Posterior vena cava (tissue), 2 donors: ENCODE results near the gene RSRC2. TPM values are rescaled to one million over a fixed set of nuclear protein-coding genes. Genes with fewer than 3 reads are reported as not detected.
A peak's percentile ranks its signal among the peaks of the same experiment; 100 is the strongest.
"Not testable (repeated sequence)": the region's sequence is repeated elsewhere in the genome, so short reads cannot be mapped to it uniquely, and the experiment has no call there.

Experiments
- DNase-seq: peaks from one replicate; pipeline ENCODE4 v3.0.0-alpha.2; 2020; ENCODE audit warnings: low spot score
- intact Hi-C, 2 donors: fragments of 100-400 bp; cut with DNase I; formaldehyde crosslinking; loops; one replicate each; pipeline versions ENCODE4 v1.14.1 to v1.14.2; 2022 to 2023
- total RNA-seq, 2 donors: library from RNA; stranded (reverse); fragmentation: NEBNext Ultra II Directional; extraction: Animal tissue kit (Norgen Biotek cat#: 25700); gene quantifications; one replicate each; pipeline ENCODE4 v1.2.1, GENCODE V29; 2021
- donor health status: DM: yes; HTN: yes; CAD: no.
- donor health status: DM: yes; HTN: yes; CAD: no.

Gene RSRC2
- total RNA-seq, 2 donors from 2014 or later: 52.5 to 60.6 TPM

GRCh38 chr12:122495258-122495657, 31.5 kb downstream of the RSRC2 start:
- no peak for DNase-seq
- intact Hi-C loops: loop anchor here in 1 of 2 donors (2.0 kb wide), 1 partner anchor 76 kb away; no protein-coding TSS in a partner anchor

GRCh38 chr12:122493222-122493621, 33.5 kb downstream of the RSRC2 start:
- DNase-seq, intact Hi-C loops: not testable (repeated sequence)

- intact Hi-C loops: no loop called here
- no peak for DNase-seq
These were observed 34.7 kb downstream of the RSRC2 start for GRCh38 chr12:122491991-122492390.

GRCh38 chr12:122489038-122489437, 37.7 kb downstream of the RSRC2 start:
- no peak for DNase-seq
- intact Hi-C loops: no loop called here

- DNase-seq, intact Hi-C loops: not testable (repeated sequence)
These were observed 38.9 kb downstream of the RSRC2 start for GRCh38 chr12:122487807-122488206.

- no peak for DNase-seq
- intact Hi-C loops: no loop called here
These were observed 39.8 kb downstream of the RSRC2 start for GRCh38 chr12:122486805-122487426.

- DNase-seq, intact Hi-C loops: not testable (repeated sequence)
These were observed 40.4 kb downstream of the RSRC2 start for GRCh38 chr12:122486360-122486759.

GRCh38 chr12:122484385-122484784, 42.4 kb downstream of the RSRC2 start:
- intact Hi-C loops, DNase-seq: not testable (repeated sequence)

GRCh38 chr12:122483969-122484368, 42.8 kb downstream of the RSRC2 start:
- intact Hi-C loops: no loop called here
- DNase-seq: no peak

GRCh38 chr12:122481861-122482260, 44.9 kb downstream of the RSRC2 start:
- intact Hi-C loops: no loop called here
- DNase-seq: no peak

- intact Hi-C loops: no loop called here
- DNase-seq: peak; percentile 19
These were observed 46.0 kb downstream of the RSRC2 start for GRCh38 chr12:122480753-122481152.

GRCh38 chr12:122474324-122474716, 52.4 kb downstream of the RSRC2 start:
- intact Hi-C loops: loop anchor here in 1 of 2 donors (5.0 kb wide), 2 partner anchors 52 to 77 kb away; partner anchors contain the start of gene CLIP1
- no peak for DNase-seq

GRCh38 chr12:122473543-122474323, 53.0 kb downstream of the RSRC2 start:
- DNase-seq: peak; percentile 78
- intact Hi-C loops: loop anchor here in 1 of 2 donors (5.0 kb wide), 2 partner anchors 51 to 76 kb away; partner anchors contain the start of gene CLIP1

GRCh38 chr12:122471324-122472226, 55.2 kb downstream of the RSRC2 start:
- intact Hi-C loops: loop anchor here in 1 of 2 donors (5.0 kb wide), 2 partner anchors 49 to 74 kb away; partner anchors contain the start of gene CLIP1
- no peak for DNase-seq

- intact Hi-C loops: loop anchor here in 1 of 2 donors (5.0 kb wide), 2 partner anchors 48 to 73 kb away; partner anchors contain the start of gene CLIP1
- not testable (repeated sequence) for DNase-seq
These were observed 56.2 kb downstream of the RSRC2 start for GRCh38 chr12:122470576-122470975.

GRCh38 chr12:122469856-122470255, 56.9 kb downstream of the RSRC2 start:
- intact Hi-C loops: loop anchor here in 1 of 2 donors (5.0 kb wide), 2 partner anchors 48 to 73 kb away; partner anchors contain the start of gene CLIP1
- DNase-seq: not testable (repeated sequence)

GRCh38 chr12:122467983-122468382, 58.8 kb downstream of the RSRC2 start:
- intact Hi-C loops: no loop called here
- no peak for DNase-seq

GRCh38 chr12:122464317-122465042, 62.3 kb downstream of the RSRC2 start:
- intact Hi-C loops: not testable (repeated sequence)
- peak; percentile 80 for DNase-seq
